H1 (cell line): ENCODE measurements around the gene LRIG2. TPM values are rescaled to one million over a fixed set of nuclear protein-coding genes. Genes with fewer than 3 reads are reported as not detected.

Experiments used
- CTCF ChIA-PET: fragments of 300-600 bp; sonication (Branson Sonifier 250); formaldehyde crosslinking; loops from one replicate; lab custom pipeline; 2021; ENCODE audit not compliant: partially characterized antibody; lab: Charles Lee
- POLR2A ChIA-PET: fragments of 300-600 bp; sonication (Branson Sonifier 250); formaldehyde crosslinking; loops from one replicate; lab custom pipeline; 2021; ENCODE audit warnings: inconsistent platforms; ENCODE audit not compliant: partially characterized antibody; lab: Charles Lee
- DNase-seq, 2 experiments: peaks; one replicate each; pipeline versions ENCODE4 v3.0.0 to v3.0.0-alpha.2; 2010 to 2022; ENCODE audit warnings: low spot score in 2 of 2, low read depth in 1 of 2, mixed read lengths in 1 of 2
- FAIRE-seq: peaks from 2 replicates; lab custom pipeline; 2011; peaks lifted over from hg19 to GRCh38; lab: Jason Lieb, UNC
- H2AFZ ChIP-seq: 2 replicates; pipeline ENCODE4 v1.8.1; 2012; ENCODE audit warnings: low read length, inconsistent platforms
- H2AK5ac ChIP-seq: 2 replicates; pipeline ENCODE4 v1.6.1; 2013; ENCODE audit warnings: low read depth, low read length
- H2BK120ac ChIP-seq: replicated peaks from 2 replicates; pipeline ENCODE3; 2013; ENCODE audit warnings: low read depth, low read length, inconsistent platforms
- H2BK12ac ChIP-seq: 2 replicates; pipeline ENCODE4 v1.6.1; 2013; ENCODE audit warnings: low read depth, low read length
- H2BK15ac ChIP-seq: 2 replicates; pipeline ENCODE4 v1.6.1; 2013; ENCODE audit warnings: low read length
- H2BK20ac ChIP-seq: 2 replicates; pipeline ENCODE4 v1.6.1; 2013; ENCODE audit warnings: low read length
- H2BK5ac ChIP-seq: 2 replicates; pipeline ENCODE4 v1.6.1; 2013; ENCODE audit warnings: low read depth, low read length
- H3K14ac ChIP-seq: 2 replicates; pipeline ENCODE4 v1.6.1; 2013; ENCODE audit warnings: inconsistent platforms; ENCODE audit not compliant: insufficient read length
- H3K18ac ChIP-seq: 2 replicates; pipeline ENCODE4 v1.6.1; 2013; ENCODE audit warnings: low read length; ENCODE audit errors: extremely low read depth
- H3K23ac ChIP-seq: 2 replicates; pipeline ENCODE4 v1.6.1; 2013; ENCODE audit warnings: inconsistent platforms; ENCODE audit not compliant: insufficient read length
- H3K23me2 ChIP-seq: 2 replicates; pipeline ENCODE4 v1.6.1; 2013; ENCODE audit warnings: low read depth, low read length
- H3K27ac ChIP-seq: 2 replicates; pipeline ENCODE4 v1.6.1; 2011; ENCODE audit warnings: low read depth, low read length, inconsistent platforms
- H3K27me3 ChIP-seq, 4 experiments: replicated peaks in 1 of 4; 1 replicate in 1 of 4; 2 replicates in 3 of 4; pipeline versions ENCODE4 v1.6.1 to v1.8.1; 2011 to 2013; ENCODE audit warnings: low read length in 3 of 4, mild to moderate bottlenecking in 3 of 4, inconsistent platforms in 2 of 4, mixed read lengths in 2 of 4, moderate library complexity in 1 of 4; ENCODE audit not compliant: control insufficient read depth in 3 of 4, insufficient read depth in 3 of 4; ENCODE audit errors: extremely low read depth in 1 of 4
- H3K36me3 ChIP-seq, 4 experiments: 2 replicates each; pipeline versions ENCODE4 v1.6.1 to v1.8.1; 2011 to 2013; ENCODE audit warnings: mild to moderate bottlenecking in 4 of 4, low read length in 3 of 4, moderate library complexity in 2 of 4, control low read depth in 1 of 4, inconsistent platforms in 1 of 4; ENCODE audit not compliant: insufficient read depth in 4 of 4, control insufficient read depth in 2 of 4
- H3K4ac ChIP-seq: replicated peaks from 2 replicates; pipeline ENCODE3; 2013; ENCODE audit warnings: low read length, low read depth, mixed read lengths, inconsistent platforms; ENCODE audit not compliant: insufficient read length
- H3K4me1 ChIP-seq, 4 experiments: replicated peaks in 1 of 4; 1 replicate in 1 of 4; 2 replicates in 3 of 4; pipeline versions ENCODE4 v1.6.1 to v1.8.1; 2011 to 2013; ENCODE audit warnings: low read length in 3 of 4, inconsistent platforms in 2 of 4, mixed read lengths in 1 of 4; ENCODE audit not compliant: insufficient read depth in 4 of 4, control insufficient read depth in 3 of 4
- H3K4me2 ChIP-seq, 2 experiments: 2 replicates each; pipeline versions ENCODE4 v1.6.1 to v1.8.1; 2011 to 2013; ENCODE audit warnings: low read depth in 2 of 2, low read length in 2 of 2, control low read depth in 1 of 2, inconsistent platforms in 1 of 2, mild to moderate bottlenecking in 1 of 2; ENCODE audit not compliant: insufficient read depth in 1 of 2
- H3K4me3 ChIP-seq, 4 experiments: fragments of 200-600, 300-600 bp in 1 of 4; sonication (generic), shearing (Covaris generic), sonication (Bioruptor Twin) in 1 of 4; 2 replicates each; pipeline versions ENCODE4 v1.5.1 to v1.8.1; 2011 to 2016; ENCODE audit warnings: low read length in 4 of 4, low read depth in 3 of 4, control low read depth in 2 of 4, inconsistent platforms in 2 of 4, mild to moderate bottlenecking in 2 of 4, mixed read lengths in 1 of 4, moderate library complexity in 1 of 4; ENCODE audit not compliant: insufficient read depth in 2 of 4; ENCODE audit errors: extremely low read depth in 1 of 4
- H3K56ac ChIP-seq: replicated peaks from 2 replicates; pipeline ENCODE3; 2013; ENCODE audit warnings: low read depth, mild to moderate bottlenecking, mixed read lengths, low read length, inconsistent platforms; ENCODE audit not compliant: insufficient read length
- H3K79me1 ChIP-seq: 2 replicates; pipeline ENCODE4 v1.6.1; 2013; ENCODE audit warnings: low read depth, low read length, control low read depth
- H3K79me2 ChIP-seq, 2 experiments: 2 replicates each; pipeline versions ENCODE4 v1.6.1 to v1.8.1; 2012 to 2013; ENCODE audit warnings: low read length in 2 of 2, mild to moderate bottlenecking in 2 of 2, inconsistent platforms in 1 of 2; ENCODE audit not compliant: insufficient read depth in 2 of 2, control insufficient read depth in 1 of 2
- H3K9ac ChIP-seq, 4 experiments: replicated peaks in 1 of 4; 1 replicate in 1 of 4; 2 replicates in 3 of 4; pipeline versions ENCODE4 v1.6.1 to v1.8.1; 2011 to 2013; ENCODE audit warnings: low read depth in 3 of 4, low read length in 3 of 4, control low read depth in 2 of 4, mild to moderate bottlenecking in 2 of 4, moderate library complexity in 2 of 4, inconsistent platforms in 1 of 4; ENCODE audit errors: extremely low read depth in 1 of 4
- H3K9me3 ChIP-seq, 2 experiments: 2 replicates each; pipeline versions ENCODE4 v1.6.1 to v1.8.1; 2012 to 2013; ENCODE audit warnings: mild to moderate bottlenecking in 2 of 2, moderate library complexity in 2 of 2, control low read depth in 1 of 2, inconsistent platforms in 1 of 2, low read depth in 1 of 2, low read length in 1 of 2, mixed read lengths in 1 of 2; ENCODE audit not compliant: insufficient read depth in 2 of 2
- H4K20me1 ChIP-seq, 2 experiments: replicated peaks in 1 of 2; 2 replicates each; pipeline versions ENCODE3 to v1.8.1; 2011 to 2013; ENCODE audit warnings: inconsistent platforms in 2 of 2, low read length in 2 of 2, mild to moderate bottlenecking in 1 of 2; ENCODE audit not compliant: insufficient read depth in 2 of 2, control insufficient read depth in 1 of 2
- H4K5ac ChIP-seq: 2 replicates; pipeline ENCODE4 v1.6.1; 2013; ENCODE audit warnings: low read length, low read depth, mixed read lengths, inconsistent platforms; ENCODE audit not compliant: insufficient read length
- H4K8ac ChIP-seq: 2 replicates; pipeline ENCODE4 v1.8.0; 2013; ENCODE audit warnings: mild to moderate bottlenecking, moderate library complexity, low read length, inconsistent platforms; ENCODE audit not compliant: insufficient read depth; ENCODE audit errors: extremely low read depth
- H4K91ac ChIP-seq: replicated peaks from 2 replicates; pipeline ENCODE3; 2013; ENCODE audit warnings: low read length, mixed read lengths, inconsistent platforms; ENCODE audit not compliant: insufficient read length
- BCL11A ChIP-seq, 2 experiments: IDR thresholded peaks; one replicate each; pipeline ENCODE4 v1.6.1; 2011; ENCODE audit warnings: low read depth in 2 of 2, low read length in 2 of 2, mild to moderate bottlenecking in 2 of 2
- E2F6 ChIP-seq: IDR thresholded peaks from 2 replicates; pipeline ENCODE4 v1.6.1; 2012; ENCODE audit warnings: inconsistent platforms
- JUN ChIP-seq: IDR thresholded peaks from 2 replicates; pipeline ENCODE4 v1.6.1; 2011; ENCODE audit warnings: low read depth, mild to moderate bottlenecking, improper control_type of control experiment, low read length
- KDM5A ChIP-seq: fragments of 200-600 bp; IDR thresholded peaks from 2 replicates; pipeline ENCODE4 v1.7.1; 2012; ENCODE audit warnings: mild to moderate bottlenecking, low read length, inconsistent platforms, mixed read lengths
- MAFK ChIP-seq: IDR thresholded peaks from 2 replicates; pipeline ENCODE4 v1.6.1; 2012; ENCODE audit warnings: low read depth, mild to moderate bottlenecking, improper control_type of control experiment, low read length
- SP1 ChIP-seq: IDR thresholded peaks from 2 replicates; pipeline ENCODE4 v1.6.1; 2011; ENCODE audit warnings: low read depth, low read length
- WGBS, 2 experiments: shearing (Covaris generic) in 1 of 2; methylation state at CpG; one replicate each; pipeline versions ENCODE4 v1.1.6 to v1.1.7; 2013 to 2015; ENCODE audit warnings: low lambda C conversion rate in 2 of 2, mixed read lengths in 2 of 2, inconsistent platforms in 1 of 2, low coverage in 1 of 2, missing lambda C conversion rate in 1 of 2; ENCODE audit not compliant: insufficient replicate concordance in 2 of 2, insufficient coverage in 1 of 2, insufficient read length in 1 of 2; ENCODE audit errors: extremely low coverage in 1 of 2, missing lambda C conversion rate in 1 of 2; 5-methylcytosine and 5-hydroxymethylcytosine counted together
- polyA plus RNA-seq, 7 experiments: library from polyadenylated mRNA; depleted of rRNA in 3 of 7; stranded (reverse) in 5 of 7; unstranded in 2 of 7; fragments of >200 nt in 5 of 7; fragments of 200-250 nt in 2 of 7; gene quantifications; 1 replicate in 5 of 7; 2 replicates in 1 of 7; 4 replicates in 1 of 7; pipeline versions ENCODE4 v1.2.1 to v1.2.3, GENCODE V29; 2011 to 2013; ENCODE audit warnings: missing spikeins in 2 of 7, mixed read lengths in 2 of 7
- total RNA-seq: library from RNA; stranded (reverse); fragmentation: NEBNext Ultra II Directional; extraction: Animal tissue kit (Norgen Biotek cat#: 25700); gene quantifications from 2 replicates; pipeline ENCODE4 v1.2.1, GENCODE V29; 2021

LRIG2 gene
- total and polyA plus RNA-seq, 2 of the 8 experiments (the other 6 are each of a cell fraction or from before 2014, with no cell fraction given), result 16.2 to 20.9 TPM

- H3K4me1 ChIP-seq, result no peaks in the 10 kb centered on the region
- no peak overlapping the region for H4K91ac ChIP-seq
- no peak overlapping the region for H3K4ac ChIP-seq
- no peak overlapping the region for H3K56ac ChIP-seq
- no peak overlapping the region; the same call in 1 of the 2 replicates for H4K8ac ChIP-seq
- peaks cover 0 to 14% of the 10 kb centered on the region in 2 experiments; a peak in 2 of 4 replicates for H3K9me3 ChIP-seq
- H3K79me2 ChIP-seq, result no peaks in the 10 kb centered on the region
- no peak overlapping the region for H4K5ac ChIP-seq
- no peaks in the 10 kb centered on the region for H3K79me1 ChIP-seq
- no peak overlapping the region for H2BK120ac ChIP-seq
- WGBS, 2 experiments, result 87% methylated on average over 10 of the region's 10 CpGs; no CpG with 5 or more reads in 1 of the 2 experiments
- no peak overlapping the region for H3K14ac ChIP-seq
- no peak overlapping the region for H2BK15ac ChIP-seq
- no peak overlapping the region for H2BK5ac ChIP-seq
- no peak overlapping the region for H3K23ac ChIP-seq
- no peak overlapping the region for H2AFZ ChIP-seq
- H2AK5ac ChIP-seq, result no peak overlapping the region
- H4K20me1 ChIP-seq, result no peaks in the 10 kb centered on the region
- no peak overlapping the region for H3K4me3 ChIP-seq
- no peak overlapping the region for H3K18ac ChIP-seq
- no peak for DNase-seq
- no peak overlapping the region for H3K9ac ChIP-seq
- FAIRE-seq, result no peak
- H2BK20ac ChIP-seq, result no peak overlapping the region
- CTCF ChIA-PET, result interaction anchor here (1.1 kb wide), 1 partner anchor 8 kb away, joined by 3 read pairs; no protein-coding TSS in a partner anchor
- H3K27ac ChIP-seq, result no peak overlapping the region
- no peaks in the 10 kb centered on the region for H3K27me3 ChIP-seq
- TF ChIP-seq MAFK (no peak), JUN (no peak), KDM5A (no peak), BCL11A (IDR thresholded peaks at IDR 0.05; ENCODE audit: low read depth in 2 of 2, low read length in 2 of 2) (no peak), SP1 (no peak), E2F6 (no peak)
- no peak overlapping the region for H2BK12ac ChIP-seq
- POLR2A ChIA-PET, result no interaction called here
- no peaks in the 10 kb centered on the region for H3K23me2 ChIP-seq
- no peak overlapping the region for H3K4me2 ChIP-seq
- no peaks in the 10 kb centered on the region for H3K36me3 ChIP-seq
Measured at GRCh38 chr1:113168946-113169345, 95.9 kb downstream of the LRIG2 start.
